SKM-1 treated with dmso at 0.1 percent for 144 hours (cell line): ENCODE measurements around the gene NRN1L.
"Not testable (repeated sequence)": the region's sequence is repeated elsewhere in the genome, so short reads cannot be mapped to it uniquely, and the experiment has no call there.

Source experiments
- DNase-seq: peaks from one replicate; lab custom pipeline; 2025; ENCODE audit not compliant: unreplicated experiment; lab: John Stamatoyannopoulos, UW

Gene NRN1L

GRCh38 chr16:67884684-67885083 is at the start of gene NRN1L:
Gene NRN1L, plus strand, starts transcription at chr16:67884885. Its CDS starts 19 bp downstream, at chr16:67884904.
- DNase-seq: no peak

GRCh38 chr16:67837190-67837589 is 47.5 kb upstream of the NRN1L start:
- not testable (repeated sequence) for DNase-seq

- no peak for DNase-seq
These were observed 46.9 kb upstream of the NRN1L start for GRCh38 chr16:67837811-67838210.

- DNase-seq: no peak
These were observed 43.4 kb upstream of the NRN1L start for GRCh38 chr16:67841198-67841815.

GRCh38 chr16:67841816-67842508 is 42.7 kb upstream of the NRN1L start, which contains the start of gene THAP11:
Gene THAP11, plus strand, starts transcription at chr16:67842320. Its CDS starts 235 bp downstream, at chr16:67842555.
- DNase-seq: peak; percentile 88

- DNase-seq: peak; percentile 24
These were observed 42.0 kb upstream of the NRN1L start for GRCh38 chr16:67842509-67843342.

GRCh38 chr16:67843343-67843765 is 41.3 kb upstream of the NRN1L start:
- DNase-seq: no peak

- no peak for DNase-seq
These were observed 40.2 kb upstream of the NRN1L start for GRCh38 chr16:67844497-67844896.

GRCh38 chr16:67845291-67846062 is 39.2 kb upstream of the NRN1L start:
- DNase-seq: no peak

GRCh38 chr16:67846063-67846319 is 38.7 kb upstream of the NRN1L start:
- no peak for DNase-seq

GRCh38 chr16:67846320-67847063 is 38.2 kb upstream of the NRN1L start, which contains the start of gene NUTF2:
Gene NUTF2, plus strand, starts transcription at chr16:67846933. Its CDS starts 18,198 bp downstream, at chr16:67865131.
- peak; percentile 92 for DNase-seq

GRCh38 chr16:67847064-67847861 is 37.4 kb upstream of the NRN1L start, which contains the start of gene CENPT:
Gene CENPT, minus strand, starts transcription at chr16:67847693. Its CDS starts 13,834 bp downstream, at chr16:67833859.
- DNase-seq: peak; percentile 59

- DNase-seq: no peak
These were observed 36.6 kb upstream of the NRN1L start for GRCh38 chr16:67848118-67848517.

GRCh38 chr16:67853670-67854069 is 31.0 kb upstream of the NRN1L start:
- no peak for DNase-seq

- DNase-seq: no peak
These were observed 28.9 kb upstream of the NRN1L start for GRCh38 chr16:67855789-67856188.

- DNase-seq: no peak
These were observed 27.6 kb upstream of the NRN1L start for GRCh38 chr16:67856927-67857546.

- no peak for DNase-seq
These were observed 27.0 kb upstream of the NRN1L start for GRCh38 chr16:67857547-67858233.

GRCh38 chr16:67858500-67858899 is 26.2 kb upstream of the NRN1L start:
- no peak for DNase-seq
